GM20431 (cell line): Measurements from ENCODE around the gene DZIP1L.

Experiments used
- in situ Hi-C: fragments of 300-500 bp; cut with MseI, MboI; formaldehyde crosslinking; loops from one replicate; pipeline ENCODE4 v1.15.0; 2020; ENCODE audit warnings: low sequenced_read_pairs; ENCODE audit not compliant: unreplicated experiment

DZIP1L gene

DNA sequence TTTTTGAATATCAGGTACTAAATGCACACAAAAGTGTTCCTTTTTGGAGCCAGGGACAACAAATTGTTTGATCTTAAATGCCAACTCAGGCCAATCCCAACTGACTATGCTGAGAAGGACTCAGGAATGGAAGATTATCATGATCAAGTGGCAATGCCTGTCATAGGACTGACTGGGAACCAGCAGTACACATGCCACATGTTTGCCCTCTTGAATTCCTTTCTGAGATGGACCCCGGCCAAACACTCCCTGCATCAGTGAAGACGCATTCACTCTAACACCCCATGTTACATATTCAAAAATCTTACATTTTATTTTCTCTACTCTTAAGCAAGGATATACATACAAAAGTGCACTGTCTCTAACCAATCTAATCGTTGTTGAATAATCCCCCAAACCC, 69.3 kb downstream of the DZIP1L start:
- in situ Hi-C loops: no loop called here

GRCh38 chr3:138043266-138044029, 72.0 kb downstream of the DZIP1L start:
- in situ Hi-C loops: no loop called here

- in situ Hi-C loops: no loop called here
Observed at GRCh38 chr3:138042043-138042442, 73.4 kb downstream of the DZIP1L start.

DNA sequence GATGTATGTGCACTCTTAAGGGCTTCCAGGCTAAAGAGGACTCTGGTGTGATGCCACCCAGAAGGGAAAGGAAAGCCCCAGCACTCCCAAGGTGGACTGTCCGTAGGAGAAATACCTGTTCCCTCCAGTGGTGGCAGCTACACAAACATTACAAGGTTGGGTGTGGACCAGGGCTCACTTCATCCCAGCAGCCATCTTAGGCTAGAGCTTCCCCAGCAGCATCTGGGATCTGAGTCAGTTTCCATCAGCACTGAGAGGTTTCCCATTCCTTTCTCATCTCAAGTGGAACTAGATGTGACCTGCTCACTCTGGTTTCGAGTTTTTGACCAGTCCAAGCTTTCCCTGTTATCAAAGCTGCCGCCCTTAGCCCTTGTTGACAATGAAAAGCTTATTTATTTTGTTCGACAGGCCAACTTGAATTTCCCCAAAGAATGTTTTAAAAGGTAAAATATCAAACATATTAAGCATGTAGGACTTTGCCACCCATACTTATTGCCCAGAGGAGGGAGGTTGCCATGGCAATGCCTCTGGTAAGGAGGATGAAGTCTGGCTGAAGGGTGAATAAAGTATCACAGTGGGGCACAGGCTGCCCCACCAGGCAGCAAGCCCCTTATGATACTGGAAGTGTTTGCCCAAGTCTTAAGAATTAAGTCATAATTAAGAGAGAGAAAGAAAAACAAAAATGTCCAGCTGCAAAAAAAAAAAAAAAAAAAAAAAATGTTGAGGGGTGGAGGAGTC, 76.5 kb downstream of the DZIP1L start:
- in situ Hi-C loops: no loop called here

DNA sequence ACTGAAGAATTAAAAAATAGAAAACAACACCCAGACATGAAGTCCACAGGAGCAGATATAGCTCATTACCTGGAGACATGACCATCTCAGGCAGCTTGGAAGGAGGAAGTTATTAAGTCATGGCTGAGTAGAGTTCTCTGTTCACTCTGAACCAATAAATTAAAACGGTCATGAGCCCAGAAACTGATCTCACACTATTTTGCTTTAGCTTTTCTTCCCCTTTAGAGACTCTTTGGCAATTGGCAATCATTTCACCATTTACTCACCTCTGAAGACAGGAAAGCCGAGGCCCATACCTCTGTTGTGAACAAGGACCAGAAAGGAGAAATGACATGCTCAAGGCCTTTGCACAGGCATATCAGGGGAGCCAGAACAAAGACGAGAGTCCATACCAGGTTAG, 78.8 kb downstream of the DZIP1L start:
- in situ Hi-C loops: no loop called here

- in situ Hi-C loops: no loop called here
Observed at GRCh38 chr3:138034918-138035317, 80.5 kb downstream of the DZIP1L start.

DNA sequence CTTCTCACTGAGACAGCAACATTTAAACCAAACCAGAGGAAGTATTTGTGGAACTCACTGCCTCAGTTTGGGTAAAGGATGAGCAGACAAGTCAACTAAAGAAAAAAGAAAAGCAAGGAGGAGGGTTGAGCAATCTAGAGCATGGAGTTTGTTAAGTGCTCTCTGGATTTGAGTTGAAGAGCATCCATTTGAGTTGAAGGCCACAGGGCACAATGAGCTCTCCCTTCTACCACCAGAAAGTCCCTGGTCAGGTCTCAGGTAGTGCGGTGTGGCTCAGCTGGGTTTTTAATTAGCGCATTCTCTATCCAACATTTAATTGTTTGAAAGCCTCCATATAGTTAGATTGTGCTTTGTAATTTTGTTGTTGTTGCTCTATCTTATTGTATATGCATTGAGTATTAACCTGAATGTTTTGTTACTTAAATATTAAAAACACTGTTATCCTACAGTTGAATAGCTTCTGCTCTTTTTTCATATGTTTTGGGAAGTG, 82.2 kb downstream of the DZIP1L start:
- in situ Hi-C loops: no loop called here

DNA sequence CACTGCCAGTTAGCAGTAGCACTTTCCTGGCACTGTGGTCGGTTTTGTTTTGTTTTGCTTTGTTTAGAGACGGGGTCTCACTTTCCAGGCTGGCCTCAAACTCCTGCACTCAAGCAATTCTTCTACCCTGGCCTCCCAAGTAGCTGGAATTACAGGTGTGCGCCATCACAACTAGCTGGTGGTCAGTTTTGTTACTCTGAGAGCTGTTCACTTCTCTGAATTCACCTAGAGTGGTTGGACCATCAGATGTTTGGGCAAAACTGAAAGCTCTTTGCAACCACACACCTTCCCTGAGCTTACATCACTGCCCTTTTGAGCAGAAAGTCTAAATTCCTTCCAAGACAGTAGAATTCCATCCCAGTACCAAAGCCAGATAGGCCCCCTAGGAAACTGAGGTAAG, 82.8 kb downstream of the DZIP1L start:
- in situ Hi-C loops: no loop called here

DNA sequence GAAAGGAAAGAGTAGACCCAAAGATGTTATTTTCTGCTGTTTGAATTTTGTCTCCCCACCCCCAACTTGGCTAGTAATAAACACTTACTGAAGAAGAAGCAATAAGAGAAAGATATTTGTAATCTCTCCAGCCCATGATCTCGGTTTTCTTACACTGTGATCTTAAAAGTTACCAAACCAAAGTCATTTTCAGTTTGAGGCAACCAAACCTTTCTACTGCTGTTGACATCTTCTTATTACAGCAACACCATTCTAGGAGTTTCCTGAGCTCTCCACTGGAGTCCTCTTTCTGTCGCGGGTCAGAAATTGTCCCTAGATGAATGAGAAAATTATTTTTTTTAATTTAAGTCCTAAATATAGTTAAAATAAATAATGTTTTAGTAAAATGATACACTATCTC, 83.9 kb downstream of the DZIP1L start:
- in situ Hi-C loops: no loop called here

DNA sequence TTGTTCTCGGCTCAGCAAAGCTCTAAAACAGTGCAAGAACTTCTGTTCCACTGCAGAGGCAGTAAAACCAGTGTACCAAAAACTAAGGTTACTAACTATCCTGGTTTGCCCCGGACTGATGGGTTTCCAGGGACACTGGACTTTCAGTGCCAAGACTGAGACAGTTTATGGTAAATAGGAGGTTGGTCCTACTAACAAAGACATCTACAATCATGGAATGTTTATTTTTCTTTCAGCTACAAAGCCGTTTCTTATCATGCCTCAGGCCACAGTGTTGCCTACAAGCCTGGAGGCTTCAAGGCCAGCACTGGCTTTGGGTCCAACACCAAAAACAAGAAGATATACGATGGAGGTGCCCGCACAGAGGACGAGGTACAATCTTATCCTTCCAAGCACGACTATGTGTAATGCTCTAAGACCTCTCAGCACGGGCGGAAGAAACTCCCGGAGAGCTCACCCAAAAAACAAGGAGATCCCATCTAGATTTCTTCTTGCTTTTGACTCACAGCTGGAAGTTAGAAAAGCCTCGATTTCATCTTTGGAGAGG, 84.6 kb downstream of the DZIP1L start:
- in situ Hi-C loops: no loop called here

GRCh38 chr3:138027821-138028220, 87.6 kb downstream of the DZIP1L start:
- in situ Hi-C loops: no loop called here

GRCh38 chr3:138025553-138025952, 89.9 kb downstream of the DZIP1L start:
- in situ Hi-C loops: no loop called here

DNA sequence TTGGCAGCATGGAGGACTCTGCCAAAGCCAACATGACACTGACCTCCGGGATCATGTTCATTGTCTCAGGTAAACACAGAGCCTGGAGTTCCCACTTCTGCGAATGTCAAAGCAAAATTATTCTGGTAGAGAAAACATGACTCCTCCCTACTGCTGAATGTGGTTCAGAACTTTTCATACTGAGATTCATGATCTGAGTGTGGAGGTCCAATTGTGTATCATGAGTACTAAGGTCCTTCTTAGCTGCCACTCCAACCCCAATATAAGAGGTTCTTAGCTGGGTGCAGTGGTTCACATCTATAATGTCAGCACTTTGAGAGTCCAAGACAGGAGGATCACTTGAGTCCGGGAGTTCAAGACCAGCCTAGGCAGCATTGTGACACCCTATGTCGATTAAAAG, 91.7 kb downstream of the DZIP1L start:
- in situ Hi-C loops: no loop called here

DNA sequence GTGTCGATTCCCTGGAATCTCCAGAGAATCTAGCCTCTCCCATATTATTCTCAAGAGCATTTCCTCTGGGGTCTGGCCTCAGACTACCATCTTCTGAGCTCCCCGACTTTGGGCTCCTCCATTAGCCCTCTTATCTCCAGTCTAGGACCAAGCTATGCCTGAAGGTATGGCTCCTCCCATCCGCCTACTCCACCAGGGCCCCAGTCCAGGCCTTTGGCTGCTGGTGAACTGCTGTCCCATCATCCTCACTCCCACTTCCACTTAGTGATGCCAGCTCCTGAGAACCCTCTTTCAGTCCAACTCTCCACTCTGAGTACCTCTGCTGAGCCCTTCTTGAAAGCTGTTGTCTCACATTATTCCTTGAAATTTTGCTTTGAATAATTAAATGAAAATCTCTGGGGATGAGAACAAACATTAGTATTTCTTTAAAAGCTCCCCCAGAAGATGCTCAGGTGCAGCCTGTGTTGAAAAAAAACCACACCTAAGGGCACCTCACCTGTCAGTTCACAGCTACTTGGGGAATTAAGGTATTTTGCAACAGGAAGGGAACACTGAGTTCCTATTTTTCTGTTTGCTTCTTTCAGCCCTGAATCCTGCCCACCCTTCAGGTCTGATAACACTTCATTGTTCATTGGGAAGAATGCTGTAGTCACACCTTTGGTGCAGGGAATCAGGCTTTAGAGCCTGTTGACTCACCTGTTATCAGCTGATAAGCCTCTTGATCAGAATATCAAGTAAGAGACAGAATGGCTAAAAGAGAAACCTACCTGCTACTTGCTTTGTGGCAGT, 95.9 kb downstream of the DZIP1L start:
- in situ Hi-C loops: no loop called here

DNA sequence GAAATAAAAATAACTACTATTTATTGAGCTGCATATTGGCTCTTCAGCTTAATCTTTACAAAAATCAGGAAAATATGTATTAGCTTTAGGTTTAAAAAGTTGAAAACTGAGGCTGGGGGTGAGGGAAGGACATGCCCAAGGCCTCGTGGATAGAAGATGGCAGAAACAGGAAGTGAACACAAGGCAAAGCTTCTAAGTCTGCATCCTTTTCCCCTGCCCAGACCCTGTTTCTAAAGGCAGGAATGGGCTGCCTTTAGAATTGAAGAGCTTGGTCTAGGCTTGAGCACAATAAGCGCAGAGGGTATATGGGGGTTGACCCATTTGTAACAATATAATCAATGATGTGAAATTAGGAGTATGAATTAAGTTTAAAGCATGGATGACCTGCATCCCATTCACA, 99.3 kb downstream of the DZIP1L start:
- in situ Hi-C loops: no loop called here

GRCh38 chr3:138012526-138012925, 102.9 kb downstream of the DZIP1L start:
- in situ Hi-C loops: no loop called here
